ENCODE data around the gene DDX41.

Gene DDX41

DNA sequence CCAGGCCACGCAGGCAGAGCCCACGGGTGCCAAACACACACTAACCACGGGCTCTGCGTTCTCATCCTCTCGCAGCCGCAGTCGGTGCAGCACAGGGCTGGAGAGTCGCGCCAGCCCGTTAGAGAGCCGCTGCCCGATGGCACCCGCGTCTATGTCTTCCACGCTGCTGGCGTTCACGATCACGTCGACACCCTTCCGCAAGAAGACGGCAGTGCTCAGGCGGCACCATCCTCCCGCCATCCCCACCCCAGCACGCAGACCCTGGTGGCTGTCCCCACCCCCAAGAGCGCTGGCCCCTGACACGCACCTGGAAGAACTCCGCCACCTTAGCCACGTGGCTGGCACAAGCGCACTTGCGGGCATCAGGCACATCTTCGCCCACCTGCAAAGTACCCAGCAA, 49.3 kb downstream of the DDX41 start:
- no peak for DNase-seq

DNA sequence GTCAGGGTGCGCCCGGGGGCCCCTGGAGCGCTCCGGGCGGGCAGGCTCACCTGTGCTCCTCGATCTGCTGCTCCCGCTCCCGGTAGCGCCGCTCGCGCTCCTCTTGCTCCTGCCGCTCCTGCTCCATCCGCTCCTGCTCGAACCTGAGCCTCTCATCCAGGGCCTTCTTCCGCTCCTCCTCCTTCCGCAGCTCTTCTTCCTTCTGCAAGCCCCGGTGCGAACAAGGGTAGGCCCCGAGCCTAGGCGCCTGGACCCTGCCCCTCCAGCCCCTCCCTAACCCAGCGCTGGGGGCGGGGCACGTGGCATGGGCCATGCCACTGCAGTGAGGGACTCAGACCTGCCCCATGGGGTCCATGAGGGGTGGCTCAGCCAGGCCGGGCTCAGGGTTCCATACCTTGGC, 49.9 kb downstream of the DDX41 start:
- no peak for DNase-seq

DNA sequence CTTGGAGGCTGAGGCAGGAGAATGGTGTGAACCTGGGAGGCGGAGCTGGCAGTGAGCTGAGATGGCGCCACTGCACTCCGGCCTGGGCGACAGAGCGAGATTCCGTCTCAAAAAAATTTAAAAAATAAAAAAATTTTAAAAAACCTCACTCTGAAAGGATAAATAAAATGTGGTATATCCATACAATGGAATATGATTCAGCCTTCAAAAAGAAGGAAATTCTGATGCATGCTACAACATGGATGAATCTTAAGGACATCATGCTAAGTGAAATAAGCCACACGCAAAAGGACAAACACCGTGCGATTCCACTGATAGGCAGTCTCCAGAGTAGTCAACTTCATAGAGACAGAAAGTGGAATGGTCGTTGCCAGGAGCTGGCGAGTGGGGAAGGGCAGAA, 51.7 kb downstream of the DDX41 start:
- no peak for DNase-seq

DNA sequence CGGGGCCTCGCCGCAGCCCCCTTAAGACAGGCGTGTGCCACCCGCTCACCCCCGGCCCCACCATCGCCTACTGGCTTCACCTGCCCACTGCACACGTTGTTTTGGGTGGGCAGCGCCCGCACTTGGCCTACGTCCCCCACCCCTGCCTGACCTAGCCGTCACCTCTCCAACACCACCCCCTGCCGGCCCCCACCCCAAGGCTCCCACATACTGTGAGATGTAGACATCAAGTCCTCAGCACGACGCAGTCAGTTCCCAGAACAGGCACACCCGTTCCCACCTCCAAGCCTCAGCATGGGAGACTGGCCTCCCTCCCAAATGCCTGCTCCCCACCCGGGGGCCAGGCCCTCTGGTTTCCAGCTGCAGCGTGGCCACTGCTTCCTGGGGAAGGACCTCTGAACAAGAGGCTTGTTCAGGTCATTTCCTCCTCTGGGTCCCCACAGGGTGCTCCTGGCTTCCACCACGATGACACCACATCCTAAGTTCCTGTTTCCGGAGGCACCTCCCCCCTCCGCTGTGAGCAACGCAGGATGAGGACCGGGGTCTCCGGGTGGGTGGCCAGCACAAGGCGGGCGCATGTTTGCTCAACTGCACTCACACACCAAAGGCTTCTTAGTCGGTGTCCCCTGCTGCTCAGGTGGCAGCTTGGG, 54.6 kb downstream of the DDX41 start:
- DNase-seq: no peak
